GM12874 (cell line): ENCODE measurements around the gene CFAP74.

Experiments
- CTCF ChIP-seq: IDR thresholded peaks from 2 replicates; pipeline ENCODE4 v1.5.1; 2011; ENCODE audit warnings: low read depth, mild to moderate bottlenecking, control low read depth, low read length, moderate library complexity; ENCODE audit not compliant: insufficient read depth

Gene CFAP74

GRCh38 chr1:1926886-1927660 is 76.5 kb downstream of the CFAP74 start:
- TF ChIP-seq CTCF = no peak

- no peak for TF ChIP-seq CTCF
Measured at GRCh38 chr1:1926346-1926811, 77.2 kb downstream of the CFAP74 start.

GRCh38 chr1:1925437-1926345 is 77.9 kb downstream of the CFAP74 start:
- no peak for TF ChIP-seq CTCF

GRCh38 chr1:1924849-1925248 is 78.7 kb downstream of the CFAP74 start:
- no peak for TF ChIP-seq CTCF

- no peak for TF ChIP-seq CTCF
Measured at GRCh38 chr1:1924386-1924785, 79.2 kb downstream of the CFAP74 start.

GRCh38 chr1:1922956-1923833 is 80.4 kb downstream of the CFAP74 start:
- no peak for TF ChIP-seq CTCF

- no peak for TF ChIP-seq CTCF
Measured at GRCh38 chr1:1922702-1922955, 81.0 kb downstream of the CFAP74 start.
